Thyroid gland (tissue), 4 donors: ENCODE measurements around the gene SRGAP1.

Source experiments
- CTCF ChIP-seq, 6 experiments: fragments of 200-600 bp in 3 of 6; fragments of 450-650 bp in 3 of 6; sonication (generic) in 3 of 6; IDR thresholded peaks; one replicate each; pipeline ENCODE4 v1.5.1; 2016 to 2019; ENCODE audit warnings: antibody characterized with exemption in 6 of 6, mild to moderate bottlenecking in 2 of 6, inconsistent platforms in 1 of 6, moderate library complexity in 1 of 6
- POLR2A ChIP-seq, 2 donors: fragments of 450-650 bp; IDR thresholded peaks; one replicate each; pipeline ENCODE4 v1.6.1; 2017; ENCODE audit warnings: antibody characterized with exemption in 2 of 2, mild to moderate bottlenecking in 2 of 2, moderate library complexity in 1 of 2

- TF ChIP-seq CTCF (IDR thresholded peaks at IDR 0.05): no peak
- TF ChIP-seq POLR2A (IDR thresholded peaks at IDR 0.05): no peak
These were observed 49.6 kb downstream of the SRGAP1 start for GRCh38 chr12:63894132-63894531.
